Thoracic aorta (tissue), 2 donors: ENCODE measurements around the gene NINJ2. TPM values are rescaled to one million over a fixed set of nuclear protein-coding genes. Genes with fewer than 3 reads are reported as not detected.
A peak's percentile ranks its signal among the peaks of the same experiment; 100 is the strongest.

Experiments
- ATAC-seq: fragments of 150-250 bp; one replicate; pipeline ENCODE4 v1.8.0; 2017; ENCODE audit warnings: low read depth; ENCODE audit not compliant: insufficient number of reproducible peaks, low FRiP score
- DNase-seq: peaks from one replicate; pipeline ENCODE4 v3.0.0-alpha.2; 2020; ENCODE audit warnings: low spot score
- H3K27ac ChIP-seq, 2 donors: fragments of 200-600 bp; sonication (generic); 1 replicate in 1 of 2; 2 replicates in 1 of 2; pipeline ENCODE4 v1.5.1; 2016; ENCODE audit warnings: mild to moderate bottlenecking in 2 of 2, moderate library complexity in 2 of 2
- H3K27me3 ChIP-seq: fragments of 200-600 bp; sonication (generic); replicated peaks from 2 replicates; pipeline ENCODE4 v1.6.0; 2016; ENCODE audit warnings: mild to moderate bottlenecking; ENCODE audit not compliant: insufficient read depth
- H3K36me3 ChIP-seq: fragments of 200-600 bp; sonication (generic); one replicate; pipeline ENCODE4 v1.5.1; 2016
- H3K4me1 ChIP-seq, 2 donors: fragments of 200-600 bp; sonication (generic); 1 replicate in 1 of 2; 2 replicates in 1 of 2; pipeline versions ENCODE4 v1.5.1 to v1.6.0; 2016; ENCODE audit warnings: low read depth in 2 of 2, mild to moderate bottlenecking in 1 of 2; ENCODE audit not compliant: control insufficient read depth in 1 of 2
- H3K4me3 ChIP-seq: fragments of 200-600 bp; sonication (generic); 2 replicates; pipeline ENCODE4 v1.5.1; 2016; ENCODE audit warnings: mild to moderate bottlenecking
- H3K9me3 ChIP-seq: fragments of 200-600 bp; sonication (generic); 2 replicates; pipeline ENCODE4 v1.5.1; 2016
- CTCF ChIP-seq: fragments of 200-600 bp; sonication (generic); IDR thresholded peaks from one replicate; pipeline ENCODE4 v1.5.1; 2019; ENCODE audit warnings: antibody characterized with exemption
- total RNA-seq, 2 donors: library from RNA; depleted of rRNA; stranded (reverse); fragments of >200 nt; gene quantifications; one replicate each; pipeline versions ENCODE4 v1.1.0 to v1.2.3, GENCODE V29; 2016

NINJ2 gene
- total RNA-seq, 2 donors from 2014 or later, result 2.4 to 5.3 TPM

- Histone ChIP-seq H3K4me3 (no peak overlapping the region), H3K9me3 (no peaks in the 10 kb centered on the region), H3K4me1 (peaks cover 11 to 34% of the 10 kb centered on the region in 2 donors), H3K27me3 (no peaks in the 10 kb centered on the region), H3K27ac (no peak overlapping the region), H3K36me3 (no peaks in the 10 kb centered on the region)
- DNase-seq, result no peak
- no peak for ATAC-seq
- TF ChIP-seq CTCF, result no peak
Measured at GRCh38 chr12:543114-543451, 120.2 kb downstream of the NINJ2 start.

GRCh38 chr12:542395-543113 is 120.7 kb downstream of the NINJ2 start:
- no peak for DNase-seq
- Histone ChIP-seq H3K4me3 (no peak overlapping the region), H3K27me3 (no peaks in the 10 kb centered on the region), H3K9me3 (no peaks in the 10 kb centered on the region), H3K27ac (no peak overlapping the region), H3K4me1 (peaks cover 11 to 34% of the 10 kb centered on the region in 2 donors), H3K36me3 (no peaks in the 10 kb centered on the region)
- no peak for TF ChIP-seq CTCF
- no peak for ATAC-seq

GRCh38 chr12:541676-542324 is 121.4 kb downstream of the NINJ2 start:
- no peaks in the 10 kb centered on the region for H3K36me3 ChIP-seq
- H3K9me3 ChIP-seq, result no peaks in the 10 kb centered on the region
- peak overlapping the region; percentile 26 to 43 for H3K27ac ChIP-seq
- DNase-seq, result no peak
- no peak overlapping the region for H3K4me3 ChIP-seq
- TF ChIP-seq CTCF, result no peak
- no peak for ATAC-seq
- no peaks in the 10 kb centered on the region for H3K27me3 ChIP-seq
- H3K4me1 ChIP-seq, result peaks cover 11 to 29% of the 10 kb centered on the region in 2 donors

DNA sequence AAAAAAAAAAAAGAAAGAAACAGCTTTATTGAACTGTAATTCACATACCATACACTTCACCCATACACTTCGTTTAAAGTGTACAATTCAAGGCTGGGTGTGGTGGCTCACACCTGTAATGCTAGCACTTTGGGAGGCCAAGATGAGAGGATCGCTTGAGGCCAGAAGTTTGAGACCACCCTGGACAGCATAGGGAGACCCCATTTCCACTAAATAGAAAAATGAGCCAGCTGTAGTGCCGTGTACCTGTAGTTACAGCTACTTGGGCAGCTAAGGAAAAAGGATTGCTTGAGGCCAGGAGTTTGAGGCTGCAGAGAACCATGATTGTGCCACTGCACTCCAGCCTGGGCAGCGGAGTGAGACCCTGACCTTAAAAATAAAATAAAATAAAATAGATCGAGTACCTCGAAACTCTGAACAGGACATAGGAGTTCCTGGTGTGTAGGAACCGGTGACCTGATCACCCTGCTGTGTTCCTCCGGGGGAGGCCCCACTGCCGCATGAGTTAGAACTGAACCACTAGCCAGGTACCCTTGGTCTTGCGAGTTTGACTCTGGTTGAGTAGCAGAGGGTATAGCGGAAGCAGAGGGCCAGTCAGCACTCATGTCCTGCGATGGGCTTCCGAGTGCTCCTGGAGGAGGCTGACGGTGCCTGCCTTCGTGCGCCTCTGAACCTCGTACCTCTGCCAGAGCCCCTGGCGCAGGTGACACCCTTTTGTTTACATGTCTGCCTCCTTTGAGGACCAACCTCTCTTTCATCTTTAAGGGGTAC is 123.5 kb downstream of the NINJ2 start:
- H3K4me1 ChIP-seq, result peaks cover 11 to 27% of the 10 kb centered on the region in 2 donors
- no peak overlapping the region for H3K4me3 ChIP-seq
- ATAC-seq, result no peak
- TF ChIP-seq CTCF, result no peak
- no peaks in the 10 kb centered on the region for H3K9me3 ChIP-seq
- DNase-seq, result no peak
- H3K27ac ChIP-seq, result no peak overlapping the region
- no peaks in the 10 kb centered on the region for H3K27me3 ChIP-seq
- no peaks in the 10 kb centered on the region for H3K36me3 ChIP-seq
